PC-3 (cell line): ENCODE results near the gene PACSIN1.

Experiments used
- EZH2 ChIP-seq: fragments of 300-600 bp; sonication (generic); IDR thresholded peaks from one replicate; pipeline ENCODE4 v1.6.1; 2017; ENCODE audit warnings: antibody characterized with exemption, mild to moderate bottlenecking, low read length; ENCODE audit not compliant: unreplicated experiment
- EZH2phosphoT487 ChIP-seq: fragments of 300-600 bp; sonication (generic); IDR thresholded peaks from 2 replicates; pipeline ENCODE4 v1.6.1; 2018; ENCODE audit warnings: mild to moderate bottlenecking, antibody characterized with exemption, low read length, borderline replicate concordance
- TF ChIP-seq, protein P1 (sequence below): fragments of 300-600 bp; sonication (generic); conservative IDR thresholded peaks from 2 replicates; pipeline ENCODE4 v1.5.1; 2017; ENCODE audit warnings: antibody characterized with exemption, low read depth, mild to moderate bottlenecking, low read length

DNA sequence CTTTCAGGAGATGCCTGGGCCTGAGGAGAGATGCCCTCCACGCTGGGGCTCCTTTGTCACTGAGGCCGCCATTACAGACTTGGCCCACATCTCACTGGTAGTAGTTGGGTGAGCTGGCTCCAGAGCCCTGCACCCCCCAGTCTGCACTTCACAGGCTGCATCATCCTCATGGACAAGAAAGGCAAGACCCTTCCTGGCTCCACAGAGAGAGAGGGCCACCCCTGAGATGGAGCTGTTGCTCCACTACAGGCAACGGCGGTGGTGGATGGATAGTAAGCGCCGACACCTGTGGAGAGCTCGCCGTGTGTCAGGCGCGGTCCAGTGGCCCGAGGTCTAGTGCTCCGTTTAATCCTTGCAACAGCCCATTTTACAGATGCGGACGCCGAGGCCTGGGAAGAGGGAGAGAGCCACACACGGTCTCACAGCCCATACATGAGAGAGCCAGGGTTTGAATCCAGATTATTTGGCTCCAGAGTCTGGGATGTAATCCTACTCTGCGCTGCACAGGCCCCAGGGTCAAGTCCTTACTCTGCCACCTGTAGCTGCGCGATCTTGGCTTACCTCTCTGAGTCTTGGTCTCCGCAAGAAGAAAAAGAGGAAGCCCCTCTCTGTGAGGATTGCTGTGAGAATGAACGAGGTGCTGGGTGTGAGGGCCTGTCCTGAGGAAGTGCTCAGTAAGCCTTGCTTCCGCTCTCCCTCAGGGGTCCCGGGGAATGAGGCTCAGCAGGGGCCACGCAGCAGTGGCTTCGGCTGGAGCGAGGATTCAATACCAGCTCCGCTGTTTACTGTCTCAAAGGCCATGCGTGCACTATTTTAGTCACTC is 55.8 kb downstream of the PACSIN1 start:
- TF ChIP-seq, protein P1, sequence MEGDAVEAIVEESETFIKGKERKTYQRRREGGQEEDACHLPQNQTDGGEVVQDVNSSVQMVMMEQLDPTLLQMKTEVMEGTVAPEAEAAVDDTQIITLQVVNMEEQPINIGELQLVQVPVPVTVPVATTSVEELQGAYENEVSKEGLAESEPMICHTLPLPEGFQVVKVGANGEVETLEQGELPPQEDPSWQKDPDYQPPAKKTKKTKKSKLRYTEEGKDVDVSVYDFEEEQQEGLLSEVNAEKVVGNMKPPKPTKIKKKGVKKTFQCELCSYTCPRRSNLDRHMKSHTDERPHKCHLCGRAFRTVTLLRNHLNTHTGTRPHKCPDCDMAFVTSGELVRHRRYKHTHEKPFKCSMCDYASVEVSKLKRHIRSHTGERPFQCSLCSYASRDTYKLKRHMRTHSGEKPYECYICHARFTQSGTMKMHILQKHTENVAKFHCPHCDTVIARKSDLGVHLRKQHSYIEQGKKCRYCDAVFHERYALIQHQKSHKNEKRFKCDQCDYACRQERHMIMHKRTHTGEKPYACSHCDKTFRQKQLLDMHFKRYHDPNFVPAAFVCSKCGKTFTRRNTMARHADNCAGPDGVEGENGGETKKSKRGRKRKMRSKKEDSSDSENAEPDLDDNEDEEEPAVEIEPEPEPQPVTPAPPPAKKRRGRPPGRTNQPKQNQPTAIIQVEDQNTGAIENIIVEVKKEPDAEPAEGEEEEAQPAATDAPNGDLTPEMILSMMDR = no peak
- no peak for TF ChIP-seq EZH2
- TF ChIP-seq EZH2phosphoT487 = no peak
